Ishikawa (cell line): ENCODE results near the gene HOMER2.

Experiments used
- CEBPB ChIP-seq: IDR thresholded peaks from 2 replicates; pipeline ENCODE4 v1.6.1; 2012
- CREB1 ChIP-seq: IDR thresholded peaks from 2 replicates; pipeline ENCODE4 v1.6.1; 2012; ENCODE audit warnings: low read depth
- EGR1 ChIP-seq: IDR thresholded peaks from 2 replicates; pipeline ENCODE4 v1.6.1; 2012
- EP300 ChIP-seq: IDR thresholded peaks from 2 replicates; pipeline ENCODE4 v1.6.1; 2012; ENCODE audit warnings: borderline replicate concordance
- FOXM1 ChIP-seq: IDR thresholded peaks from 2 replicates; pipeline ENCODE4 v1.6.1; 2012; ENCODE audit warnings: low read depth, borderline replicate concordance
- MAX ChIP-seq: IDR thresholded peaks from 2 replicates; pipeline ENCODE4 v1.6.1; 2012
- NFIC ChIP-seq: IDR thresholded peaks from 2 replicates; pipeline ENCODE4 v1.6.1; 2012
- RAD21 ChIP-seq: IDR thresholded peaks from 2 replicates; pipeline ENCODE4 v1.6.1; 2012; ENCODE audit warnings: low read depth
- TAF1 ChIP-seq: IDR thresholded peaks from 2 replicates; pipeline ENCODE4 v1.6.1; 2012; ENCODE audit warnings: low read depth, mild to moderate bottlenecking
- TCF12 ChIP-seq: IDR thresholded peaks from 2 replicates; pipeline ENCODE4 v1.6.1; 2012; ENCODE audit warnings: low read depth
- TEAD4 ChIP-seq: IDR thresholded peaks from 2 replicates; pipeline ENCODE4 v1.6.1; 2012
- USF1 ChIP-seq: IDR thresholded peaks from 2 replicates; pipeline ENCODE4 v1.6.1; 2012
- YY1 ChIP-seq: IDR thresholded peaks from 2 replicates; pipeline ENCODE4 v1.6.1; 2012; ENCODE audit warnings: low read depth
- ZBTB7A ChIP-seq: IDR thresholded peaks from 2 replicates; pipeline ENCODE4 v1.6.1; 2012; ENCODE audit warnings: low read depth
- TF ChIP-seq, protein P1 (sequence below): IDR thresholded peaks from 2 replicates; pipeline ENCODE4 v1.6.1; 2012; ENCODE audit warnings: low read depth, mild to moderate bottlenecking

The HOMER2 gene

DNA sequence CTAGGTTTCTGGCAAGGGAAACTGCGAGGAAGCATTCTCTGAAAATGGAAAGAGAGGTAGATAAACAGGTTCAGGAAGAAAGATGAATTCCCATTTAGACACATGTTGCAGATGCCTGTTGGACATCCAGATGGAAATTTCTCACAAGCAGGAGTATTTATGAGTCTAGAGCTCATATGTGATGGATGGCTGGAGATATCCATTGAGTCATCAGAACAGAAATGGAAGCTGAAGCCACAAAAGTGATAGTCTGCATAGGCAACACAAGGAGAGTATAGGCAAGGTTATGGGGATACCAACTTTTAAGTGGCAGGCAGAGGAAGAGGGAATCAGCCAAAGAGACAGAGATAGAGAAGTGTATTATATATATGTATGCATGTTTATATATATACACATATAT, 27.2 kb upstream of the HOMER2 start:
- TF ChIP-seq TAF1 (no peak), ZBTB7A (no peak), TEAD4 (no peak), MAX (no peak), YY1 (no peak), CEBPB (no peak), TCF12 (no peak), FOXM1 (no peak), USF1 (no peak), EP300 (no peak), EGR1 (no peak), NFIC (no peak), CREB1 (no peak), RAD21 (no peak)
- TF ChIP-seq, protein P1, sequence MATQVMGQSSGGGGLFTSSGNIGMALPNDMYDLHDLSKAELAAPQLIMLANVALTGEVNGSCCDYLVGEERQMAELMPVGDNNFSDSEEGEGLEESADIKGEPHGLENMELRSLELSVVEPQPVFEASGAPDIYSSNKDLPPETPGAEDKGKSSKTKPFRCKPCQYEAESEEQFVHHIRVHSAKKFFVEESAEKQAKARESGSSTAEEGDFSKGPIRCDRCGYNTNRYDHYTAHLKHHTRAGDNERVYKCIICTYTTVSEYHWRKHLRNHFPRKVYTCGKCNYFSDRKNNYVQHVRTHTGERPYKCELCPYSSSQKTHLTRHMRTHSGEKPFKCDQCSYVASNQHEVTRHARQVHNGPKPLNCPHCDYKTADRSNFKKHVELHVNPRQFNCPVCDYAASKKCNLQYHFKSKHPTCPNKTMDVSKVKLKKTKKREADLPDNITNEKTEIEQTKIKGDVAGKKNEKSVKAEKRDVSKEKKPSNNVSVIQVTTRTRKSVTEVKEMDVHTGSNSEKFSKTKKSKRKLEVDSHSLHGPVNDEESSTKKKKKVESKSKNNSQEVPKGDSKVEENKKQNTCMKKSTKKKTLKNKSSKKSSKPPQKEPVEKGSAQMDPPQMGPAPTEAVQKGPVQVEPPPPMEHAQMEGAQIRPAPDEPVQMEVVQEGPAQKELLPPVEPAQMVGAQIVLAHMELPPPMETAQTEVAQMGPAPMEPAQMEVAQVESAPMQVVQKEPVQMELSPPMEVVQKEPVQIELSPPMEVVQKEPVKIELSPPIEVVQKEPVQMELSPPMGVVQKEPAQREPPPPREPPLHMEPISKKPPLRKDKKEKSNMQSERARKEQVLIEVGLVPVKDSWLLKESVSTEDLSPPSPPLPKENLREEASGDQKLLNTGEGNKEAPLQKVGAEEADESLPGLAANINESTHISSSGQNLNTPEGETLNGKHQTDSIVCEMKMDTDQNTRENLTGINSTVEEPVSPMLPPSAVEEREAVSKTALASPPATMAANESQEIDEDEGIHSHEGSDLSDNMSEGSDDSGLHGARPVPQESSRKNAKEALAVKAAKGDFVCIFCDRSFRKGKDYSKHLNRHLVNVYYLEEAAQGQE, result no peak

DNA sequence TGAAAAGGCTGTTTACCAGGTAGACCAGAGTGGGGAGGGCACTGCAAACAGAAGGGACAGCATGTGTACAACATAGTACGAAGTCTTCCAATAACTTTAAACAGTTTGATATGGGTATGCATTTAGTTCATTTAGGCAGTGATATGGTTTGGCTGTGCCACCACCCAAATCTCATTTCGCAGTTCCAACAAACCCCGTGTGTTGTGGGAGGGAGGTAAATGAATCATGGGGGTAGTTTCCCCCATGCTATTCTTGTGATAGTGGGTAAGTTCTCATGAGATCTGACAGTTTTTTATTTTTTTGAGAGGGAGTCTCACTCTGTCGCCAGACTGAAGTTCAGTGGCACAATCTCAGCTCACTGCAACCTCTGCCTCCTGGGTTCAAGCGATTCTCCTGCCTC, 25.9 kb upstream of the HOMER2 start:
- TF ChIP-seq MAX (no peak), YY1 (no peak), TEAD4 (no peak), NFIC (no peak), EP300 (no peak), TCF12 (no peak), RAD21 (no peak), CEBPB (no peak), FOXM1 (no peak), TAF1 (no peak), CREB1 (no peak)

GRCh38 chr15:82977076-82977475, 24.6 kb upstream of the HOMER2 start:
- TF ChIP-seq USF1 (no peak), TAF1 (no peak), RAD21 (no peak), CEBPB (no peak), EP300 (no peak), ZBTB7A (no peak)

- TF ChIP-seq TEAD4 (no peak), EP300 (no peak), EGR1 (no peak), CEBPB (no peak), CREB1 (no peak), YY1 (no peak), TAF1 (no peak), USF1 (no peak), RAD21 (no peak), MAX (no peak), ZBTB7A (no peak), NFIC (no peak), FOXM1 (no peak), TCF12 (no peak)
- TF ChIP-seq, protein P1, result no peak
Observed at GRCh38 chr15:82972990-82973389, 20.5 kb upstream of the HOMER2 start.

GRCh38 chr15:82971218-82971984, 18.9 kb upstream of the HOMER2 start:
- TF ChIP-seq CREB1, result no peak

DNA sequence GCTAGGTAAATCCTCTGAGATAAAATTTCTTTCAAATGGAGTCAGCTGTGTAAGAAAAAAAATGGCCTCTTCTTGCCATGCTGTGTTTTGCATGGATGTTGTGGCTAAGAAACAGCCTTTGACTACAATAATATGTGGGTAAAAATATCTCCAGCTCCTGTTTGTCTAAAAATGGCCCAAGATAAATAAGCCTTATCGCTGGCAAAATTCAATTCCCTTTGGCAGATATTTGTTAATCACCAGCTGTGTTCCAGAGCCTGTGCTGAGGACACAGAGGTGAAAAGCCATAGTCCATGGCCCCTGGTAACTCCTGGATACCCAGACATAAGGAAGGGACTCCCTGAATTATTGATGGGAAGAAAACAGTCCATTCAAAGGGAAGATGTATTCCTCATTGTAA, 18.2 kb upstream of the HOMER2 start:
- TF ChIP-seq EGR1, result no peak
- no peak for TF ChIP-seq TCF12
- no peak for TF ChIP-seq MAX
- no peak for TF ChIP-seq USF1
- TF ChIP-seq CREB1, result no peak
- no peak for TF ChIP-seq FOXM1
- no peak for TF ChIP-seq ZBTB7A
- no peak for TF ChIP-seq EP300
- no peak for TF ChIP-seq TEAD4
- TF ChIP-seq CEBPB, result no peak
